Activated CD4-positive, alpha-beta T cell treated with anti-CD3 and anti-CD28 coated beads, Interleukin-2, amount 10 ng/mL, durations not matched to agents 7 days and 5 days (primary cell): ENCODE results near the gene ANKRD27. TPM values are rescaled to one million over a fixed set of nuclear protein-coding genes. Genes with fewer than 3 reads are reported as not detected.

Experiments
- CTCF ChIA-PET: fragments of 350-600 bp; sonication (Branson Sonifier 250); formaldehyde crosslinking; loops from one replicate; lab custom pipeline; 2021; ENCODE audit warnings: antibody characterized with exemption; lab: Charles Lee
- POLR2A ChIA-PET: fragments of 350-600 bp; sonication (Branson Sonifier 250); formaldehyde crosslinking; loops from one replicate; lab custom pipeline; 2021; ENCODE audit warnings: antibody characterized with exemption; lab: Charles Lee
- DNase-seq: peaks from one replicate; pipeline ENCODE4 v3.0.0-alpha.2; 2020
- H3K27ac Mint-ChIP-seq: one replicate; pipeline ENCODE4 v1.8.0; 2021; ENCODE audit warnings: mild to moderate bottlenecking, moderate library complexity, mixed read lengths
- H3K27me3 Mint-ChIP-seq: one replicate; pipeline ENCODE4 v1.8.0; 2021; ENCODE audit warnings: mixed read lengths
- H3K36me3 Mint-ChIP-seq: one replicate; pipeline ENCODE4 v1.8.0; 2021; ENCODE audit warnings: low read depth, mixed read lengths
- H3K4me1 Mint-ChIP-seq: one replicate; pipeline ENCODE4 v1.8.0; 2021; ENCODE audit warnings: mixed read lengths
- H3K4me3 Mint-ChIP-seq: one replicate; pipeline ENCODE4 v1.8.0; 2021; ENCODE audit warnings: mild to moderate bottlenecking, moderate library complexity, mixed read lengths
- H3K9me3 Mint-ChIP-seq: one replicate; pipeline ENCODE4 v1.8.0; 2021; ENCODE audit warnings: mixed read lengths
- total RNA-seq, 2 experiments: library from RNA; stranded (reverse); gene quantifications; one replicate each; pipeline ENCODE4 v1.2.3, GENCODE V29; 2021

Gene ANKRD27
- total RNA-seq, 2 experiments from 2014 or later = 49.3 to 49.8 TPM

DNA sequence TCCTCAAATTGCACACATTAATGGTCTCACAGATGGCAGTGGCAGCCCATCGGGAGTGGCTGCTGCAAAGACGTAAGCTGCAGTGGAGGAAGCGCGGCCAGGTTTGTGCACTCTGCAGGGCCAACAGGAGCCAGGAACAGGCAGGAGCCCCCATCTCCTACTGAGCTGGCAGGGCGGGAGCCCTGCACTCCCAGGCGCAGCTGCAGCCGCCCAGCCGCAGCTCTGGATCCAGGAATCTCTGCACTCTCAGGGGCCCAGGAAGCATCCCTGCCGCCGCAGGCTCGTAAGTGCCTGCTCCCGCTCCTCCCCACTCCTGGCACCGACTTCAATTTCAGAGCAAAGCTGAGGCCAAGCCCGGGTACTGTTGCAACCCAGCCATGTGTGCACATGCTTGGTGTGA lies 37.5 kb downstream of the ANKRD27 start:
- Mint-ChIP-seq H3K9me3 (no peaks in the 10 kb centered on the region), H3K27me3 (no peaks in the 10 kb centered on the region), H3K4me1 (peaks cover 8% of the 10 kb centered on the region), H3K4me3 (no peak overlapping the region), H3K27ac (no peak overlapping the region), H3K36me3 (peaks cover 47% of the 10 kb centered on the region)
- ChIA-PET CTCF (no interaction called here), POLR2A (no interaction called here)
- DNase-seq = no peak

DNA sequence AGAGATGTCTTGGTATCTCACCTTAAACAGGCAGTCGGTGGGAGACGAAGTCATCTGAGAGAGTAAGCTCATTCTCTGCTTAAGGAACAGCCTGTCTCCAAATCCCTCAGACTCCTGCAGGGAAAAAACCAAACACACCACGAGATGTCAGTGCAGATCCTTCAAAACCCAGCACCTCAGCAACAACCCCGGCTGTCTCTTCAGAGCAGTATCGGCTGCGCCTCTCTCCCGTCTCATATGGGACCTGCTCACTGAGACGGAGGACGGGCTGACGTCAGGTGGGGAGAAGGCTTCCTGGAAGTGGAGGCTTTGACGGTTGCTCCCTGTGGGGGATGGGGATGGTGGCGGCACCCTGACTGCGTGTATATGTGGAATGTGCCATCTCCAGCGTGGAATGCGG lies 43.6 kb downstream of the ANKRD27 start:
- Mint-ChIP-seq H3K27ac (no peak overlapping the region), H3K9me3 (no peaks in the 10 kb centered on the region), H3K4me3 (no peak overlapping the region), H3K4me1 (no peaks in the 10 kb centered on the region), H3K27me3 (no peaks in the 10 kb centered on the region), H3K36me3 (peaks cover 18% of the 10 kb centered on the region)
- ChIA-PET CTCF (no interaction called here), POLR2A (no interaction called here)
- DNase-seq = no peak

- ChIA-PET POLR2A (no interaction called here), CTCF (interaction anchor here (0.6 kb wide), 1 partner anchor 310 kb away, joined by 3 read pairs; no protein-coding TSS in a partner anchor)
- Mint-ChIP-seq H3K27me3 (no peaks in the 10 kb centered on the region), H3K4me1 (no peaks in the 10 kb centered on the region), H3K36me3 (peaks cover 11% of the 10 kb centered on the region), H3K4me3 (no peak overlapping the region), H3K9me3 (no peaks in the 10 kb centered on the region), H3K27ac (no peak overlapping the region)
- DNase-seq = no peak
Observed at GRCh38 chr19:32630338-32630737, 44.6 kb downstream of the ANKRD27 start.

- H3K4me1 Mint-ChIP-seq = no peaks in the 10 kb centered on the region
- no peak overlapping the region for H3K27ac Mint-ChIP-seq
- CTCF ChIA-PET = no interaction called here
- no peak overlapping the region for H3K4me3 Mint-ChIP-seq
- H3K9me3 Mint-ChIP-seq = no peaks in the 10 kb centered on the region
- no peaks in the 10 kb centered on the region for H3K27me3 Mint-ChIP-seq
- DNase-seq = no peak
- H3K36me3 Mint-ChIP-seq = peaks cover 18% of the 10 kb centered on the region
- POLR2A ChIA-PET = no interaction called here
Observed at GRCh38 chr19:32627714-32628270, 47.2 kb downstream of the ANKRD27 start.

DNA sequence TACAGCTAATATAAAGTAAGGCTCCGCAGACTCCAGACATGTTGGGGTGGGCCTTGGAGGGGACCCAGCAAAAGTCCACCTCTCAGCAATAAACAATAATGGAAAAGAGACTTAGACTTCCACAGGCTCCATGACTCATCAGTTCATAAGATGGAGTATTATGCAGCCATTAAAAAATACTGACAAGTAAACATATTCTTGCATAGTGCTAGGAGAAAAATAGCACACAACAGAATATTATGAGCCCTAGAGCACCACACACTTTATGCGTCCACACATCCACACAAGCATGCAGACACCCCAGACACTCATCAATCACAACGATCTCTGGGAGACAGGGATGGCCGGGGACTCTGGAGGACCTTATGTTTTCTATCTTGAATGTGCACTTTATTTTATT lies 48.0 kb downstream of the ANKRD27 start:
- no peaks in the 10 kb centered on the region for H3K27me3 Mint-ChIP-seq
- no peaks in the 10 kb centered on the region for H3K4me1 Mint-ChIP-seq
- H3K9me3 Mint-ChIP-seq = no peaks in the 10 kb centered on the region
- ChIA-PET CTCF (no interaction called here), POLR2A (no interaction called here)
- no peak overlapping the region for H3K4me3 Mint-ChIP-seq
- peaks cover 24% of the 10 kb centered on the region for H3K36me3 Mint-ChIP-seq
- no peak for DNase-seq
- no peak overlapping the region for H3K27ac Mint-ChIP-seq

- H3K4me3 Mint-ChIP-seq = no peak overlapping the region
- ChIA-PET POLR2A (no interaction called here), CTCF (no interaction called here)
- H3K4me1 Mint-ChIP-seq = no peaks in the 10 kb centered on the region
- H3K27ac Mint-ChIP-seq = no peak overlapping the region
- H3K9me3 Mint-ChIP-seq = no peaks in the 10 kb centered on the region
- DNase-seq = no peak
- peaks cover 31% of the 10 kb centered on the region for H3K36me3 Mint-ChIP-seq
- no peaks in the 10 kb centered on the region for H3K27me3 Mint-ChIP-seq
Observed at GRCh38 chr19:32624410-32624809, 50.6 kb downstream of the ANKRD27 start.

DNA sequence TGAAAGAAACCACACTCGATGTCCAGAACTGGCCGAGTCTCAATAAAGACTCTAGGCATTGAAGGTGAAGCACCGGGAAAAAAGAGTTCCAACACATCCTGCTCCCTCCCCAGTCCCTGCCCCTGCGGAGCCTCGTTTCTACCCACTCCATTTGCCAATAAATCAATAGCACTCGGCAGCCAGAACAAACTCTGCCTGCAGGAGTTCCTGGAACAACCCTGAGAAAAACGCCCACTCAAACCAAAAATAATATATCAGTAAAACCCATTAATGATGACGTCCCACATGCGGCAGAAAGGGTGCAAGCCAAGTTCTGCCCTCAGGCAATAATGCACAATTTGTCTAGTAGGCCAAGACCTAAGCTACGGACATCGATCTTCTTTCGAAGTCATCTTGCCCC lies 53.0 kb downstream of the ANKRD27 start:
- DNase-seq = no peak
- H3K36me3 Mint-ChIP-seq = peaks cover 36% of the 10 kb centered on the region
- no peaks in the 10 kb centered on the region for H3K4me1 Mint-ChIP-seq
- H3K4me3 Mint-ChIP-seq = no peak overlapping the region
- H3K27me3 Mint-ChIP-seq = no peaks in the 10 kb centered on the region
- H3K27ac Mint-ChIP-seq = no peak overlapping the region
- ChIA-PET POLR2A (interaction anchor here (0.6 kb wide), 1 partner anchor 60 kb away, joined by 3 read pairs; no protein-coding TSS in a partner anchor), CTCF (interaction anchor here (0.6 kb wide), 1 partner anchor 9 kb away, joined by 3 read pairs; no protein-coding TSS in a partner anchor)
- H3K9me3 Mint-ChIP-seq = no peaks in the 10 kb centered on the region

DNA sequence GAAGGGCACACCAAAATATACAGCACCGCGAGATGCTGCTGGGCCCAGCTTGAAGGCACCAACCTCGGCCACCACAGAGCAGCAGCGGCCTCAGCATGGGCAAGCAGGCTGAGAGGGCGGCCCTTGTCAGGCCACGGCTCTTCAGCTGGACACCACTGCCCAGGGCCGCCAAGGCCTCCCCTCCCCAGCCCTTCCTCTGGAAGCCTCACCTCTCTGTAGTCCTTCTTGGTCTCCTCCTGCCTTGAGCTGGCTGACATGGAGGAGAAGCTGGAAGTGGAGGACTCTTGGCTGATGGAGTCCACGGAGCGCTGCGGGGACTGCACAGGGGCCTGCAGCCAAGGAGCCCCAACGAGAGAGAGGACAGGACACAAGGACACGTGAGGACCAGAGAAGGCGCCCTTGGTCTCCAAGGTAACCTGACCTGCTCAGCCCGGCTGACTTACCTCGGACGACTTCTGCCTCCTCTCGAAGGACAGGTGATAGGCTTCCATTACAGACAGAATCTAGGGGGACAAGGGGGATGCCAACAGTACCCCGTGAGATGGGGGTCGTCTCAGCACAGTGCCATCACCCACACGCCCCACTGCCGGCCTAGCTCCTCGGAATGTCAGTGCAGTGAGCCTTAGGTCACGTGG lies 55.8 kb downstream of the ANKRD27 start:
- DNase-seq = no peak
- H3K9me3 Mint-ChIP-seq = no peaks in the 10 kb centered on the region
- H3K4me1 Mint-ChIP-seq = no peaks in the 10 kb centered on the region
- no peak overlapping the region for H3K4me3 Mint-ChIP-seq
- ChIA-PET POLR2A (no interaction called here), CTCF (no interaction called here)
- H3K27ac Mint-ChIP-seq = no peak overlapping the region
- H3K27me3 Mint-ChIP-seq = no peaks in the 10 kb centered on the region
- H3K36me3 Mint-ChIP-seq = peaks cover 45% of the 10 kb centered on the region

GRCh38 chr19:32615569-32615968 lies 59.4 kb downstream of the ANKRD27 start:
- no peak overlapping the region for H3K4me3 Mint-ChIP-seq

GRCh38 chr19:32614916-32615315 lies 60.1 kb downstream of the ANKRD27 start:
- Mint-ChIP-seq H3K4me1 (no peaks in the 10 kb centered on the region), H3K36me3 (peaks cover 41% of the 10 kb centered on the region), H3K27ac (no peak overlapping the region), H3K4me3 (no peak overlapping the region), H3K27me3 (no peaks in the 10 kb centered on the region), H3K9me3 (no peaks in the 10 kb centered on the region)
- POLR2A ChIA-PET = no interaction called here
- CTCF ChIA-PET = interaction anchor here (0.5 to 1.5 kb wide), 2 partner anchors 11 to 463 kb away, joined by 3 read pairs; no protein-coding TSS in a partner anchor
- DNase-seq = no peak

More at GRCh38 chr19:32615569-32615968, 59.4 kb downstream of the ANKRD27 start:
- POLR2A ChIA-PET = no interaction called here
- CTCF ChIA-PET = interaction anchor here (1.5 kb wide), 1 partner anchor 12 kb away, joined by 3 read pairs; no protein-coding TSS in a partner anchor
- no peaks in the 10 kb centered on the region for H3K4me1 Mint-ChIP-seq
- no peak for DNase-seq
- H3K36me3 Mint-ChIP-seq = peaks cover 42% of the 10 kb centered on the region
- H3K9me3 Mint-ChIP-seq = no peaks in the 10 kb centered on the region
- H3K27ac Mint-ChIP-seq = no peak overlapping the region
- no peaks in the 10 kb centered on the region for H3K27me3 Mint-ChIP-seq

DNA sequence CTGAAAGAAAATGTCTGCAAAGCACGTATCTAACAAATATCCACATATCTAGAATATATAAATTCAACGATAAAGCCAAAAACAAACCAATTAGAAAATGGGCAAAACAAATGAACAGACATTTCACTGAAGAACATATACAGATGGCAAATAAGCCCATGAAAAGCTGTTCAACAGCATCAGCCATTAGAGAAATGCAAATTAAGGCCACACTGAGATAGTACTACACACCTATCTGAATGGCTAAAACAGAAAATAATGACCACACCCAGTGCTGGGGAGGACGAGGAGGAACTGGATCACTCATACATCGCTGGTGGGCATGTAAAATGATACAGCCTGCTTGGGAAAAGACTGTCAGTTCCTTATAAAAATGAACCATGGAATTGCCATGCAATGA lies 62.0 kb downstream of the ANKRD27 start:
- Mint-ChIP-seq H3K27ac (no peak overlapping the region), H3K36me3 (peaks cover 35% of the 10 kb centered on the region), H3K9me3 (no peaks in the 10 kb centered on the region), H3K4me1 (no peaks in the 10 kb centered on the region), H3K27me3 (no peaks in the 10 kb centered on the region), H3K4me3 (no peak overlapping the region)
- ChIA-PET POLR2A (no interaction called here), CTCF (interaction anchor here (1.0 kb wide), 1 partner anchor 9 kb away, joined by 3 read pairs; no protein-coding TSS in a partner anchor)
- no peak for DNase-seq

- peaks cover 34% of the 10 kb centered on the region for H3K36me3 Mint-ChIP-seq
- CTCF ChIA-PET = no interaction called here
Observed at GRCh38 chr19:32611161-32611560, 63.8 kb downstream of the ANKRD27 start.

GRCh38 chr19:32607479-32607878 lies 67.5 kb downstream of the ANKRD27 start:
- H3K4me3 Mint-ChIP-seq = no peak overlapping the region
- H3K27me3 Mint-ChIP-seq = no peaks in the 10 kb centered on the region
- POLR2A ChIA-PET = no interaction called here
- H3K4me1 Mint-ChIP-seq = no peaks in the 10 kb centered on the region
- CTCF ChIA-PET = interaction anchor here (0.7 kb wide), 1 partner anchor 34 kb away, joined by 4 read pairs; no protein-coding TSS in a partner anchor
- H3K27ac Mint-ChIP-seq = no peak overlapping the region
- no peaks in the 10 kb centered on the region for H3K9me3 Mint-ChIP-seq
- DNase-seq = no peak
- H3K36me3 Mint-ChIP-seq = peaks cover 17% of the 10 kb centered on the region

More at GRCh38 chr19:32611161-32611560, 63.8 kb downstream of the ANKRD27 start:
- Mint-ChIP-seq H3K4me1 (no peaks in the 10 kb centered on the region), H3K9me3 (no peaks in the 10 kb centered on the region), H3K27me3 (no peaks in the 10 kb centered on the region), H3K4me3 (no peak overlapping the region), H3K27ac (no peak overlapping the region)
- no peak for DNase-seq
- POLR2A ChIA-PET = no interaction called here
